ENCODE data around the gene KRTAP12-4.
"Not testable (repeated sequence)": the region's sequence is repeated elsewhere in the genome, so short reads cannot be mapped to it uniquely, and the experiment has no call there.

The KRTAP12-4 gene

DNA sequence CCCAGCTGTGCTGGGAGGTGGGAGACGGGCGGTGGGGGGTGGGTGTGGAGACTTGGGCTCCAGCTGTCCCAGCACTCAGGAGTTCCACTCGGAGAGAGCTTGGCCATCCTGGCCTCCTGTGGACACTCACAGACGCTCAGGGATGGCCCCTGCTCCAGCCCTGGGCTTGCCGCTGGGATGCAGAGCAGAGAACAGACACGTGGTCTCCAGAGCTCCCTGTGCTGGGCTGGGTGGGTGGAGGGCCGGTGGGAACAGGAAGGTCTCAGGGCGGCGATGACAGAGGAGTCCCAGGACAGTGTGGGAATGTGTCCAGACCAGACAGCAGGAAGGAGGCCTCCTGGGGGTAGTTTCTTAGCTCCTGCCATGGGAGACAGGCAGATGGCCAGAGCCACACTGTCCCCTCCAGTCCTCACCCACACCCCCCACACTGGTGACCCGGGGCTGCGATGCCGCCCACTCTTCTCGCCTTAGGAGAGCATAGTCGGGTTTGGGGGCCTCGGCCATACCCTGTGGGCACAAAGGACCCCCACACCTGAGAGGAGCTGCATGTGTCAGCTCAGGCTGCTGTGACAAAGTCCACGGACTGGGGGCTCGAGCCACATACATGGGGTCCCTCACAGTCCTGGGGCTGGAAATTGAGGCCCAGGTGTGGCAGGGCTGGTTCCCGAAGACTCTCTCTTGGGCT, 25.6 kb downstream of the KRTAP12-4 start:
- no peak for FAIRE-seq

DNA sequence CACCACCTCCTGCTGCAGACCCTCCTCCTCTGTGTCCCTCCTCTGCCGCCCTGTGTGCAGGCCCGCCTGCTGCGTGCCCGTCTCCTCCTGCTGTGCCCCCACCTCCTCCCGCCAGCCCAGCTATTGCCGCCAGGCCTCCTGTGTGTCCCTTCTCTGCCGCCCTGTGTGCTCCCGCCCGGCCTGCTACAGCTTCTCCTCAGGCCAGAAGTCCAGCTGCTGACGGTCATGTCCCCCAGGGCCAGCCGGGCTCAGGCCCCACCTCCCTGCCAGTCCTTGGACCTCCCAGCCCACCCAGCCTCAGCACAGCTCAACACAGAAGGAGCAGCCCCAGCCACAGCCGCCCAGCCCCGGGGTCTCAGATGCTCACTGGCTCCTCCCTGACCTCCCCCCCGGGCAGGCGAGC, 26.6 kb downstream of the KRTAP12-4 start:
- FAIRE-seq = not testable (repeated sequence)

DNA sequence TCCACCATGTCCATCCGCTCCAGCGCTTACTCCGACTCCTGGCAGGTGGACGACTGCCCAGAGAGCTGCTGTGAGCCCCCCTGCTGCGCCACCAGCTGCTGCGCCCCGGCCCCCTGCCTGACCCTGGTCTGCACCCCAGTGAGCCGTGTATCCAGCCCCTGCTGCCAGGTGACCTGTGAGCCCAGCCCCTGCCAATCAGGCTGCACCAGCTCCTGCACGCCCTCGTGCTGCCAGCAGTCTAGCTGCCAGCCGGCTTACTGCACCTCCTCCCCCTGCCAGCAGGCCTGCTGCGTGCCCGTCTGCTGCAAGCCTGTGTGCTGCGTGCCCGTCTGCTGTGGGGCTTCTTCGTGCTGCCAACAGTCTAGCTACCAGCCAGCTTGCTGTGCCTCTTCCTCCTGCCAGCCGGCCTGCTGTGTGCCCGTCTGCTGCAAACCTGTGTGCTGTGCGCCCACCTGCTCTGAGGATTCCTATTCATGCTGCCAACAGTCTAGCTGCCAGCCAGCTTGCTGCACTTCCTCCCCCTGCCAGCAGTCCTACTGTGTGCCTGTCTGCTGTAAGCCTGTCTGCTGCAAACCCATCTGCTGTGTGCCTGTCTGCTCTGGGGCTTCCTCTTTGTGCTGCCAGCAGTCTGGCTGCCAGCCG, 27.2 kb downstream of the KRTAP12-4 start:
- not testable (repeated sequence) for FAIRE-seq

DNA sequence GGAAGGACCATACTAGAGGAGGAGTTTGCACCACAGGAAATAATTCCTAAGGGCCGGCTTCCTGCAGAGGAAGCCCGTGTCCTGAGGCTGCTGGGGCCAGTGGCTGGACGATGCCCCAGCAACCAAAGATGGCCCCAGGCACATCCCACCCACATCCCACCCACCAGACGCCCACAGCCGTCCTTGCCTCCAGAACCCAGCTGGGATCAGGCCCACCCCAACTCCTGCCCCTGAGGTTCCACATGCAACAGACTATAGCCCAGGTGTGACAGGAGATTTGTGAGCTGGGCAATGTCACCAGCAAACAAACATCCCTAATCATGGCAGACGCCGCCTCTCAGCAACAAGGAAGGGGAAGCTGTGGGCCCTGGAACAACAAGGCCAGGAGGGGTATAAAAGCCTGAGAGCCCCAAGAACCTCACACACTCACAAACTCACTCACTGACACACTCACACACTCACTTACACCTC, 27.8 kb downstream of the KRTAP12-4 start, which contains the start of gene KRTAP10-9:
Gene KRTAP10-9 (plus strand): TSS at position 421 of the 471 bp plus-strand sequence. CDS start 79 bp downstream, outside the sequence.
- no peak for FAIRE-seq

DNA sequence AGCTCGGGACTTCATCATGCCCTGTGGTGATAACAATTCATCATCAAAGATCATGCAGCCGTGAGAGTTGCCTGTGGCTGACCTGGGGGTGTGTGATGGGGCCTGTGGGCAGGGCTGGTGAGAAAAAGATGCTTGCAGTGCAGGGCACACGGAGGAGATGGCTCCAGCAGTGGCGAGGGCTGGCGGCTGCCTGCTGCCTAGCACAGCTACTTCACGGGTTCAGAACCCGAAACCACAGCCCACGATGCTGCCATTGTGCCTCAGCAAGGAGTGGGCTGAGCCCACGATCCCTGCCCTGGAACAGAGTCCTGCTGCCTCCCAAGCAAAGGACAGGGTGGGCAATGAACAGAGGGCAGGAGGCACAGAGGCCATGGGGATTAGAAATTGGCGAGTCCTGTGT, 28.2 kb downstream of the KRTAP12-4 start:
- no peak for FAIRE-seq

DNA sequence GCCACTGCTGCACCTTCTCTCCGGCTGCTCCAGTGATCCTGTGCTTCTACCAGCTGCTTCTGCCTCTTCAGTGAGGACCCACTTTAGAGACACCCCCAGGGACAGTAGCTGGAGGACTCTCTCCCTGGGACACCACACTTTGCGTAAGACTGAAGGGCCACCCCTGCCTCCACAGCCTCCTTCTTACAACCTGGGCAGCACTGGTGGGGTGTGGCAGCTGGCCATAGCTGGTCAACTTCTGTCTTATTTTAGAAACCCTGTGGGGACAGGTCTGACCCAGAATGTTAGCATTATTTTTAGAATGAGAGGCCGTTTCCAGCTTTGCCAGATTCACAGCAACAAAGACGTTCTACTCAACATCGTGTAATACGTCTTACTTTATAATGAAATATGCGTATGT, 28.7 kb downstream of the KRTAP12-4 start:
- FAIRE-seq = no peak

DNA sequence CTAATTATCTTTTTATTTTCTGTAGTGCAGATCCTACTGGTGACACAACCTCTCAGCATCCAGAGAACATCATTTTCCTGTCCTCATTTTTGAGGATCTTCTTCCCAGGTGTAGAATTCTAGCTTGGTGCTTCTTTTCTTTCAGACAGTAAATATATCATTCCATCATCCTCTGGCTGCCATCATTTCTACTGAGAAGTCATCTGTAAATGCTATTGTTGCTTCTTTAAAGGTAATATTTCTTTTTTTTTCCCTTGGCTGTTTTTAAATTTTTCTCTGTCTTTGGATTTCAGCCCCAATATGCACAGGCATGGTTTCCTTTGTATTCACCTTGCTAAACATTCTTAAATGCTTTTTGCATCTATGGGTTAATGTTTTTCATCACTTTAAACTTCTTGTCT, 30.9 kb downstream of the KRTAP12-4 start:
- no peak for FAIRE-seq

DNA sequence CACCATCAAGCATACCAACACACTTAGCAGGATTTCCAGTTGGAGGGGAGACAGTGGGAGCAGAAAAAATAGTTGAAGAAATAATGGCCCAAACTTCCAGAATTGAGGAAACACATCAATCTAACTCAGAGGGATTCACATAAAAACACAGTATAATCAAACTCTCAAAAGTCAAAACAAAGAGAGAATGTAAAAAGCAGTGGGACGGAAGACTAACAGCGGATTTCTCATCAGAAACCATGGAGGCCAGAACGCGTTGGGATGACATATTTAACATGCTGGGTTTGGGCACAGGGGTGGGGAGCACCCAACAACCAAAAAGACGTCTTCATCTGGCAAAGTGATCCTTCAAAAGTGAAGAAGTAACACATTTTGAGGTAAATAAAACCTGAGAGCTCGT, 34.6 kb downstream of the KRTAP12-4 start:
- FAIRE-seq = no peak

DNA sequence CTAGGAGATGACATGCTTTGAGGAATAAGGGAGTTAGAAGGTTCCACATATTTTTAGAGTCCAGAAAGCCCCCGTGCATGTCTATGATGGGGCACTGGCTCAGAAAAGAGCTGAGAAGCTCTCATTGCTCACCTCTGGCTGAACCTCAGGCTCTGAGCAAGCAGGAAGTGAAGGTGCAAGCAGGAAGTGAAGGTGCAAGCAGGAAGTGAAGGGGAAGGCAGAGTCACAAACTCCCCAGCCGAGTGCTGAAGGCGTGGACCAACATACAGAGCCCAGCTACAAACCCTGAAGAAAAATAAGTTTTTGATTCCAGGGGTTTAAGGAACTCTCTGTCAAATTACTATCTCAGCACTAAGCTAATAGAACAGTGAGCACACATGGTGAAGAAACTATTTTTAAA, 35.5 kb downstream of the KRTAP12-4 start:
- FAIRE-seq = no peak

DNA sequence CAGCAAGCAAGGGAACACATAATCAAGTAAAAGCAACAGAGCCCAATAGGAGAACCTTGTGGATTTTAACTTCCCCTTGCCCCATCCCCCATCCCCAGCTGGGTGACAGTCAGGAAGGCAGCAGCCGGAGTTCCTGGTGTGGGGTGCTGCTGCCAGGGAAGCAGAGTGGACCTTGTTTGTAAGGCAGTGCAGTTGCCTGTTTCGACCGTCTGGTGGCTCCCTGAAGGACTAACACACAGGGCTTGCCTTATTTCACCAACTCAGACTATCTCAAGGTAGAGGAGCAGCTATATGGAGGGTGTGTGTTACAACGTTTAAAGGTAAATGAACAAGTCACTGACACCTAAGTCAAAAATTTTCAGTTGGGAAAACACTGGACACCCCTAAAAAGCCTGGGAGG, 36.0 kb downstream of the KRTAP12-4 start:
- FAIRE-seq = no peak

DNA sequence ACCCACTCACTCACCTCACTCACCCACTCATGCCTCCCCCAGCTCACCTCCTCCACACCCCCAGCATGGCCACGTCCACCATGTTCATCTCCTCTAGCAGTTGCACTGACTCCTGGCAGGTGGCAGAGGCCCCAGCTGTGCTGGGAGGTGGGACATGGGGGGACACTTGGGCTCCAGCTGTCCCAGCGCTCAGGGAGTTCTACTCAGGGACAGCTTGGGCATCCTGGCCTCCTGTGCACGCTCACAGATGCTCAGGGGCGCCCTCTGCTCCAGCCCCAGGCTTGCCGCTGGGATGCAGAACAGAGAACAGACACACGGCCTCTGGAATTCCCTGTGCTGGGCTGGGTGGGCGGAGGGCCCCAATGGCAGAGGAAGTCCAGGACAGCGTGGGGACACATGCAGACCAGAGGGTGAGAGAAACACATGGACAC, 37.4 kb downstream of the KRTAP12-4 start:
- FAIRE-seq = no peak

DNA sequence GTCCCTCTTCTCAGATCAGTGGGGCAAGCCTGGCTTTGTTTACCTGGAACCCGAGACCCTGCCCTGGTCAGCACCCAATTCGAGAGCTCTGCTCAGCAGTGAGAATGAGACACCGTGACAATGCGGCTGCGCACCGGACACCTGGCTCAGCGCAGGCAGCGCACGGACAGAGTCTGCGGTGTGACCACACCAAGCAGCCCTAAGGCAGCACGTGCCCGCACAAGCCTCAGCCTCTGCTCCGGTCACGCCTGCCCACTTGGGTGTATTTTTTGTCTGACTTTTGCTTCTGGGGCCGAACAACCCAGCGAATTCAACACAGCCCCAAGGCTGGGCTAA, 37.9 kb downstream of the KRTAP12-4 start:
- no peak for FAIRE-seq

DNA sequence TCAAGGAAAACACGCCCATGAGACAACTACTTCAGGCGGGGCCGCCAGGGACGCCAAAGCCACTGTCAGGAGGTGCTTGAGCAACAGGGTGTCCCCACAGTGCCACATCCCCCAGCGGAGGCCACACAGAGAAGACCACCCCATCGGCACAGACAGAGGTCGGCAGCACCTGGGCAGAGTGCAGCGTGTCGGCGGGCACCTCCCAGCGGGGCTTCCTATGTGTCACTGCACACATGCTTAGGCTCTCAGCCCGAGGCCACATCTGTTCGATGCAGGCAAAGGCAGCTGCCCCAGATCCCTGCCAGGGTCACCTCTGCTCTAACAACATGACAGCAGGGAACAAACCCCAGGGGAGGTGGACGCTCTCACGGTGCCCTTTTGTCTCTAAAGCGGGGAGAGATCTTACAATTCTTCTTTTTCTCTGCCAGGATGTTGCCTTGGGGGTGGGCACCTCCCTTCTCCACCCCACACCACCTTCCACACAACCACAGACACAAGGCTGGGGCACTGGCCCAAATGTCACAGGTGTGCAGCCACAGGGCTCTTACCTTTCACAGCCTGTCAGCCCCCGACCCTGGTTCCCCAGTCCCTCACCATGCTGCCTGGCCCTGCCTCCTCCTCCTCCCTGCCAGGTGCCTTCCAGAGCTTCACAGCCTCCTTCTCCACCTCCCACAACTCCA, 38.4 kb downstream of the KRTAP12-4 start:
- FAIRE-seq = no peak

DNA sequence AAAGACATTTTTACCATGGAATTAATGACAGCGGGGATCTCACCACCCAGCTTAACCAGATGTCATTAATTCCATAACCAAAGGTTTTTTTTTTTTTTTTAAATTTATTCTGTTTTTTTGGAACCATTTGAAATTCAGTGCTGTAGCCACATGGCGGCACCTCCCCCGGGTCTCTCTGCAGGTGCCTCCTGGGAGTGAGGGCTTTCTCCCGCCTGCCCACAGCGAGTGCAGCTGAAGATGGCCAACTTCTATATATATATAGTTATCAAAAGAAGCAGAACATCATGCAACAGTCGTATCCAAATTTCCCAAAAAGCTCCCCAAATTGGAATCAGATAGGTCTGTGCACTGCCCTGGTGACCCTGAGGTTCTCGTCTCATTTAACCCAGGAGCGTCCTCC, 39.0 kb downstream of the KRTAP12-4 start:
- FAIRE-seq = no peak

DNA sequence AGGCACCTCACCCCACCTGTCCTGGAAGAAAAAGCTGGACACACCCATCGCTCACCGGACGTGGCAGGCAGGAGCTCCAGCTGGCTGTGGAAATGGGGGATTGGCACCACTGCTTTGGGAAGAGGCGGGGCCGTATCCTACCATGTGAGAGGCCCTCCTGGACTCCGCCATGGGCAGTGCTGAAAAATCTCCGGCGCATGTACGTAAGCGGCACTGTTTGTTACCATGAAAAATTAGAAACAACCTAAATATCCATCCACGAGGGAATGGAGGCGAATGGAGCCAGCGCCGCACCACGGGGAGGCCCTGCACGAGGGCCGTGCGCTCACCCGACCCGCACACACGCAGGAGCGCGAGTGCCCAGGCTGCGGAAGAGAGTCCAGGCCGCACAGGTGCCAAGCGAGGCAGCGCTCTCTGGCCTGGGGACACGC, 39.5 kb downstream of the KRTAP12-4 start:
- no peak for FAIRE-seq

DNA sequence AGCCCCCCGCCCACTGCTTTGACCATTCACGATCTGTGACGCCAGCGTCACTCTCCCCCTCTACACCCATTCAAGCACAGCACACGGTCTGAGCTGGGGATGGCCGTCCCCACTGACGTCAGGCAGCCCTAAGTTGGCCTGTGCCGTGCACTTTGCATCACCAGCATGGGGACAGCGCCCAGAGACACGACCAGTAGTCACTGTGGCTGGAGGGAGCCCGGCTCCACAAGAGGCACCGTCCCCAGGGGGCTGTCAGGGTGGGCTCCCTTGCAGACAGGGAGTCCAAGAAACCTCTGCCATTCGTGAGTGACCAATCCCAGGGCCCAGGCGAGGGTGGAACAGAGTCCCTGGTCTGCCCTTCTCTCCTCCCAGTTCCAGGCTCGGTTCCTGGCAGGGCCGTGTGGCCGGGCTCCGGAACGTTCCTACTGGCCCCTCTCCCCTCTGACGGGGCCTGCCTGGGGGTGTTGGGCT, 40.3 kb downstream of the KRTAP12-4 start:
- FAIRE-seq = no peak

DNA sequence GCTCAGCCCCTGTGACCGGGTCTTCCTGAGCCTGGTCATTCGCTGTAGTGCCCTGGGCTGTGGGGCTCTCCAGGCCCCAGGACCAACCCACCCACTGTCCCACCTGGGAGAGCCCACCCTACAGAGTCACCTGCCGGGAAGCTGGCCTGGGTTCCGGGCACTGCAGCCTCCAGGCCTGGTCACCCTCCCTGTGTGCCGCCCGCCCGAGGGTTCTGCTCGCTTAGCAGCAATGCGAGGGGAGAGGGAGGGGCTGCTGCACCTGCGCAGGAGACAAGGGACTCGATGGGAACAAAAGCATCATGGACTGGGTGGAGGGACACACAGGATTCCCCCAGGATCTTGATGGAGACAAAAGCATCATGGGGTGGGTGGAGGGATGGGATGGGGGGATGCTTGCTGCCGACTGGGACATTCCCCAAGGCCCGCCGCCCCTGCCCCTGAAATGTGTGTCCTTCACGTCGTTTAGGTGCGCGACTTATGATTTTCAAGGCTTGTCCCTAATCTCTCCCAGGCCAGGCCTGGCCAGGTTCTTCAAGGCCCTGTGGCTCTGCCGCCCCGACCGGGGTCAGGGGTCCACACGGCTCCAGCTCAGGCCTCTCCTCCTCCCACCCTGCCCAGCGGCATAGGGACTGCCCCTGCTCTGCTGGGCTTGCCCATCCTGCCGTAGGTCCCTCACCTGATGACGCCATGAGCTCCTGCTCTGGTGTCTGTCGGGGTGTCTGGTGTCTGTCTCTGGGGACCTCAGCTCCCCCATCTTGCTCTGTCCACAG, 40.9 kb downstream of the KRTAP12-4 start:
- FAIRE-seq = no peak

DNA sequence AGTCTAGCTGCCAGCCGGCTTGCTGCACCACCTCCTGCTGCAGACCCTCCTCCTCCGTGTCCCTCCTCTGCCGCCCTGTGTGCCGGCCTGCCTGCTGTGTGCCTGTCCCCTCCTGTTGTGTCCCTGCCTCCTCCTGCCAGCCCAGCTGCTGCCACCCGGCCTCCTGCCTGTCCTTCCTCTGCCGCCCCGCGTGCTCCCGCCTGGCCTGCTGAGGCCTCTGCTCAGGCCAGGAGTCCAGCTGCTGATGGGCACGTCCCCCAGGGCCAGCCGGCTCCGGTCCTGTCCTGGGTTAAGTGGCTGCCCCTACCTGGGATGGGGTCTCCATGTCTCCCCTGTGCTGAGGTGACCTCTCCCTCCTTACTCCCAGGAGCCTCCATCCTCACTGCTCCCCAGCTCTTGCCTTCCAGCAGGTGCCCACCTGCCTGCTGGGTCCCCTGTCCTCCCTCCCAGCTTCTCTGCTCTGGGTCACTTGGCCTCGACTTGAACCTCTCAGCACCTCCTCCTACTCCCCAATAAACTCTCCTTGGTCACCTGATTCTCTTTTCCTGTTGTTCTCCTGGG, 41.7 kb downstream of the KRTAP12-4 start:
- FAIRE-seq = no peak

DNA sequence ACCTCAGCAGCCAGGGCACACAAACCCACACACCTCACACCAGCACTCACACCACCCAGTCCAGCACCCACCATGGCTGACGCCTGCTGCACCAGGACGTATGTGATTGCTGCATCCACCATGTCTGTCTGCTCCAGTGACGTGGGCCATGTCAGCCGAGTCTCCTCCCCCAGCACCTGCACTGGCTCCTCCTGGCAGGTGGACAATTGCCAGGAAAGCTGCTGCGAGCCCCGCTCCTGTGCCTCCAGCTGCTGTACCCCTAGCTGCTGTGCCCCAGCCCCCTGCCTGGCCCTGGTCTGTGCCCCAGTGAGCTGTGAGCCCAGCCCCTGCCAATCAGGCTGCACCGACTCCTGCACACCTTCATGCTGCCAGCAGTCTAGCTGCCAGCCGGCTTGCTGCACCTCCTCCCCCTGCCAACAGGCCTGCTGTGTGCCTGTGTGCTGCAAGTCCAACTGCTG, 42.4 kb downstream of the KRTAP12-4 start, which contains the start of gene KRTAP10-8:
Gene KRTAP10-8 (plus strand): TSS at position 51 of the 458 bp plus-strand sequence. CDS start 22 bp downstream, at position 73.
- FAIRE-seq = no peak

DNA sequence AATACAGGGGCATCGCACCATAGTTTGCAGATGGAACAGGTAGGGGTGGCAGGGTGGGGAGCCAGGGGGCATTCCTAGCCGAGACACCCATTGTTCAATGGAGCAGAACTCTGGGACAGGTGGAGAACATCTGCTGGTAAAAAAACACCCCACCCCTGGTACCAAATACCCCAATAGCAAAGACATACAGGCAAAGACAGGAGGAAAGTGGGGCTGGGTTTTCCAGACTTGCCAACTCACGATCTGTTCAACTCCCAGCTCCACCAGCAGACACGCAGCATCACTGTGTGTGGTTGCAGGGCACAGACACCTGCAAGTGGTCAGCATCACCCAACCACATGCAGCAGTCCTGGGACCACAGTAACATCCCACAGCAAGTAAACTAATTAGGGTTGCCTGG, 42.9 kb downstream of the KRTAP12-4 start:
- FAIRE-seq = no peak

DNA sequence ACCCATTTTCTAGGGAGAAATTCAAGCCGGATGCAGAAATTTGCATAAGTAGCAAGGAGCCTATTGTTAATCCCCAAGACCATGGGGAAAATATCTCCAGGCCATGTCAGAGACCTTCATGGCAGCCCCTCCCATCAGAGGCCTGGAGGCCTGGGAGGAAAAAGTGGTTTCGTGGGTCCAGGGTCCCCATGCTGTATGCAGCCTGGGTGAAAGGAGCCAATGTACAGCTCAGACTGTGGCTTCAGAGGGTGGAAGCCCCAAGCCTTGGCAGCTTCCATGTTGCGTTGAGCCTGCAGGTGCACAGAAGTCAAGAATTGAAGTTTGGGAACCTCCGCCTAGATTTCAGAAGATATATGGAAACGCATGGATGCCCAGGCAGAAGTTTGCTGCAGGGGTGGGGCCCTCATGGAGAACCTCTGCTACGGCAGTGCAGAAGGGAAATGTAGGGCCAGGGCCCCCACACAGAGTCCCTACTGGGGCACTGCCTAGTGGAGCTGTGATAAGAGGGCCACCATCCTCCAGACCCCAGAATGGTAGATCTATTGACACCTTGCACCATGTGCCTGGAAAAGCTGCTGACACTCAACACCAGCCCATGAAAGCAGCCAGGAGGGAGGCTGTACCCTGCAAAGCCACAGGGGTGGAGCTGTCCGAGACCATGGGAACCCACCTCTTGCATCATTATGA, 44.2 kb downstream of the KRTAP12-4 start:
- FAIRE-seq = not testable (repeated sequence)

DNA sequence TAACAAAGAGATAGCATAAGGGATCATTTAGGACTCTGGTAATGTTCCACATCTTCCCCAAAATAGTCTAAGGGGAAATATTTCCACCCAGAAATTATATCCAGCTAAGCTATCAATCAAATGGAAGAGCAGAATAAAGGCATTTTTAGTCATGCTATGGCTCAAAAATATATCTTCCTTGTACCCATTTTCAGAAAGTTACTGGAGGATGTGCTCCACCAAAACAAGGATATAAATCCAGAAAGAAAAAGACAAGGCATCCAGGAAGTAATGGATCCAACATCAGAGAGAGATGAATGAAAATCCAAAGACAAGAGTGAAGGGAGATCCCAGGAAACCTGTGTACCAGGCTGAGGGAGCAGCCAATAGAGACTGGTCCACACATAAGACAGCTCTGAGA, 45.3 kb downstream of the KRTAP12-4 start:
- FAIRE-seq = no peak
